Right lobe of liver (tissue), 4 donors: ENCODE data around the gene SLC29A2.

Source experiments
- CTCF ChIP-seq, 4 donors: fragments of 200-600 bp in 3 of 4; fragments of 450-650 bp in 1 of 4; IDR thresholded peaks; one replicate each; pipeline versions ENCODE4 v1.5.1 to v1.8.0; 2016 to 2022; ENCODE audit warnings: antibody characterized with exemption in 4 of 4, mild to moderate bottlenecking in 2 of 4
- POLR2A ChIP-seq: fragments of 450-650 bp; IDR thresholded peaks from one replicate; pipeline ENCODE4 v1.6.1; 2017; ENCODE audit warnings: antibody characterized with exemption, mild to moderate bottlenecking
- donor health status: DM: no; HTN: no; CAD: no.
- donor health status: DM: no; HTN: no; CAD: no.
- donor health status: DM: no; HTN: yes; CAD: no.

DNA sequence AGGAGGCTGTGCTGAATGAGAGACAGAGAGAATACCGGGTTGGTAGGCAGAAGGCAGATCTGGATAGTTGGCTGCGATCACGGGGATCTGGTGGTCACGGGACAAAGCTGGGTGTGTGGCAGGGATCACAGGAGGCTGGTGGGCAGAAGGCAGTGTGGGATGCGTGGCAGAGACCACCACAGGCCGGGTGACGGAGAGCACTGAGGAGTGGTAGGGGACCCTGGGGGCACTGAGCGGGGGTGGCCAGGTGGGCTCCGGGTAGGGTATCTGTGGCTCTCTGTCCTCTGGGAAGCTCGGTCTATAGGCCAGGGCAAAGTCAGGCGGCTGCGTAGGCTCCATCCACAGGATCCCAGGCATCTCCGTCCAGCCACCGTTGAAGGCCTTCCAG lies 56.1 kb downstream of the SLC29A2 start:
- TF ChIP-seq CTCF (IDR thresholded peaks at IDR 0.05) (no peak), POLR2A (no peak)
